ENCODE measurements around the gene PACRG. TPM values are rescaled to one million over a fixed set of nuclear protein-coding genes. Genes with fewer than 3 reads are reported as not detected.

PACRG gene
- total and polyA plus RNA-seq, 2 of the 13 experiments (the other 11 are each of a cell fraction or from before 2014, with no cell fraction given) = 0.13 TPM; not detected in 1

GRCh38 chr6:162727322-162728182 lies at the start of gene PACRG, which contains the start of gene PRKN (continued):
- TF ChIP-seq KMT2B (CRISPR knock-in tag; IDR thresholded peaks at IDR 0.05) (peak; percentile 59; the same call in 1 of the 2 replicates), ZBTB37 (CRISPR knock-in tag; IDR thresholded peaks at IDR 0.05) (no peak), NR2F6 (IDR thresholded peaks at IDR 0.05) (no peak), NR2F6 (CRISPR knock-in tag; IDR thresholded peaks at IDR 0.05) (no peak), POGZ (CRISPR knock-in tag; IDR thresholded peaks at IDR 0.05) (peak; percentile 89), ELF1 (CRISPR knock-in tag; IDR thresholded peaks at IDR 0.05) (peak; percentile 92), ZNF331 (CRISPR knock-in tag; IDR thresholded peaks at IDR 0.05) (peak; percentile 53), SMAD1 (CRISPR knock-in tag; IDR thresholded peaks at IDR 0.05; ENCODE audit: borderline replicate concordance, low read depth) (no peak), ZNF33A (CRISPR knock-in tag; IDR thresholded peaks at IDR 0.05; ENCODE audit: borderline replicate concordance) (0 out of 2 replicates have a peak, but pooled peaks have one; percentile 75), ZNF441 (CRISPR knock-in tag; IDR thresholded peaks at IDR 0.05; ENCODE audit: borderline replicate concordance) (no peak), SMARCC2 (IDR thresholded peaks at IDR 0.05) (no peak), HMG20B (CRISPR knock-in tag; conservative IDR thresholded peaks at IDR 0.05) (no peak), ZNF17 (CRISPR knock-in tag; IDR thresholded peaks at IDR 0.05) (no peak), DMAP1 (CRISPR knock-in tag; IDR thresholded peaks at IDR 0.05) (0 out of 2 replicates have a peak, but pooled peaks have one; percentile 20), NR1H2 (CRISPR knock-in tag; IDR thresholded peaks at IDR 0.05; ENCODE audit: borderline replicate concordance, low read depth) (no peak), ARHGAP35 (CRISPR knock-in tag; IDR thresholded peaks at IDR 0.05; ENCODE audit: borderline replicate concordance) (peak; percentile 45; the same call in 1 of the 2 replicates), RFXAP (CRISPR knock-in tag; IDR thresholded peaks at IDR 0.05; ENCODE audit: borderline replicate concordance) (peak; percentile 72; the same call in 1 of the 2 replicates), ZBTB43 (CRISPR knock-in tag; conservative IDR thresholded peaks at IDR 0.05) (peak; percentile 51; the same call in 1 of the 2 replicates), ZNF609 (CRISPR knock-in tag; IDR thresholded peaks at IDR 0.05; ENCODE audit: borderline replicate concordance) (no peak; the same call in 1 of the 2 replicates), HMGXB4 (CRISPR knock-in tag; IDR thresholded peaks at IDR 0.05; ENCODE audit: borderline replicate concordance in 1 of 2, low read depth in 1 of 2) (peak; percentile 32 to 42; a peak in 1 of 4 replicates)
